Panc1 (cell line): Measurements from ENCODE around the gene HSPB9.

Source experiments
- POLR2AphosphoS5 ChIP-seq: IDR thresholded peaks from 2 replicates; pipeline ENCODE4 v1.6.1; 2012; ENCODE audit warnings: mild to moderate bottlenecking, low read depth, low read length, moderate library complexity
- SIN3A ChIP-seq: IDR thresholded peaks from 2 replicates; pipeline ENCODE4 v1.6.1; 2012; ENCODE audit warnings: low read depth, mild to moderate bottlenecking, low read length, moderate library complexity, borderline replicate concordance; ENCODE audit not compliant: insufficient read depth
- TF ChIP-seq, protein P1 (sequence below): fragments of 450-650 bp; IDR thresholded peaks from 2 replicates; pipeline ENCODE4 v1.5.1; 2017; ENCODE audit warnings: mild to moderate bottlenecking
- TF ChIP-seq, protein P2 (sequence below), 2 experiments: IDR thresholded peaks; 2 replicates each; pipeline ENCODE4 v1.6.1; 2011 to 2012; ENCODE audit warnings: low read depth in 2 of 2, control low read depth in 1 of 2, low read length in 1 of 2, mild to moderate bottlenecking in 1 of 2, moderate library complexity in 1 of 2; ENCODE audit not compliant: insufficient read depth in 1 of 2

DNA sequence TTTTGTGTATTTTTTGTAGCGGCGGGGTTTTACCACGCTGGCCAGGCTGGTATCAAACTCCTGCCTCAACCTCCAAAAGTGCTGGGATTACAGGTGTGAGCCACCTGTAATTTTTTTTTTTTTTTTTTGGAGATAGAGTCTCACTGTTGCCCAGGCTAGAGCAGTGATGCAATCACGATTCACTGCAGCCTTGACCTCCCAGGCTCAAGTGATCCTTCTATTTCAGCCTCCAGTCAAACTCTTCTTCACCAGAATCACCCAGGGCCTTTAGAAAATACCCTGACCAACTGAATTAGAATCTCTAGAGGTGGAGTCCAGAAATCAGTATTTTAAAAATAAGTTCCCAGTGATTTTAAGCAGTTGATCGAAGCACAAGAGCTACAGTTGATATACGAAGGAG is 12.5 kb downstream of the HSPB9 start:
- TF ChIP-seq, protein P1, sequence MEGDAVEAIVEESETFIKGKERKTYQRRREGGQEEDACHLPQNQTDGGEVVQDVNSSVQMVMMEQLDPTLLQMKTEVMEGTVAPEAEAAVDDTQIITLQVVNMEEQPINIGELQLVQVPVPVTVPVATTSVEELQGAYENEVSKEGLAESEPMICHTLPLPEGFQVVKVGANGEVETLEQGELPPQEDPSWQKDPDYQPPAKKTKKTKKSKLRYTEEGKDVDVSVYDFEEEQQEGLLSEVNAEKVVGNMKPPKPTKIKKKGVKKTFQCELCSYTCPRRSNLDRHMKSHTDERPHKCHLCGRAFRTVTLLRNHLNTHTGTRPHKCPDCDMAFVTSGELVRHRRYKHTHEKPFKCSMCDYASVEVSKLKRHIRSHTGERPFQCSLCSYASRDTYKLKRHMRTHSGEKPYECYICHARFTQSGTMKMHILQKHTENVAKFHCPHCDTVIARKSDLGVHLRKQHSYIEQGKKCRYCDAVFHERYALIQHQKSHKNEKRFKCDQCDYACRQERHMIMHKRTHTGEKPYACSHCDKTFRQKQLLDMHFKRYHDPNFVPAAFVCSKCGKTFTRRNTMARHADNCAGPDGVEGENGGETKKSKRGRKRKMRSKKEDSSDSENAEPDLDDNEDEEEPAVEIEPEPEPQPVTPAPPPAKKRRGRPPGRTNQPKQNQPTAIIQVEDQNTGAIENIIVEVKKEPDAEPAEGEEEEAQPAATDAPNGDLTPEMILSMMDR: no peak
- TF ChIP-seq SIN3A (no peak), POLR2AphosphoS5 (no peak)
- TF ChIP-seq, protein P2, sequence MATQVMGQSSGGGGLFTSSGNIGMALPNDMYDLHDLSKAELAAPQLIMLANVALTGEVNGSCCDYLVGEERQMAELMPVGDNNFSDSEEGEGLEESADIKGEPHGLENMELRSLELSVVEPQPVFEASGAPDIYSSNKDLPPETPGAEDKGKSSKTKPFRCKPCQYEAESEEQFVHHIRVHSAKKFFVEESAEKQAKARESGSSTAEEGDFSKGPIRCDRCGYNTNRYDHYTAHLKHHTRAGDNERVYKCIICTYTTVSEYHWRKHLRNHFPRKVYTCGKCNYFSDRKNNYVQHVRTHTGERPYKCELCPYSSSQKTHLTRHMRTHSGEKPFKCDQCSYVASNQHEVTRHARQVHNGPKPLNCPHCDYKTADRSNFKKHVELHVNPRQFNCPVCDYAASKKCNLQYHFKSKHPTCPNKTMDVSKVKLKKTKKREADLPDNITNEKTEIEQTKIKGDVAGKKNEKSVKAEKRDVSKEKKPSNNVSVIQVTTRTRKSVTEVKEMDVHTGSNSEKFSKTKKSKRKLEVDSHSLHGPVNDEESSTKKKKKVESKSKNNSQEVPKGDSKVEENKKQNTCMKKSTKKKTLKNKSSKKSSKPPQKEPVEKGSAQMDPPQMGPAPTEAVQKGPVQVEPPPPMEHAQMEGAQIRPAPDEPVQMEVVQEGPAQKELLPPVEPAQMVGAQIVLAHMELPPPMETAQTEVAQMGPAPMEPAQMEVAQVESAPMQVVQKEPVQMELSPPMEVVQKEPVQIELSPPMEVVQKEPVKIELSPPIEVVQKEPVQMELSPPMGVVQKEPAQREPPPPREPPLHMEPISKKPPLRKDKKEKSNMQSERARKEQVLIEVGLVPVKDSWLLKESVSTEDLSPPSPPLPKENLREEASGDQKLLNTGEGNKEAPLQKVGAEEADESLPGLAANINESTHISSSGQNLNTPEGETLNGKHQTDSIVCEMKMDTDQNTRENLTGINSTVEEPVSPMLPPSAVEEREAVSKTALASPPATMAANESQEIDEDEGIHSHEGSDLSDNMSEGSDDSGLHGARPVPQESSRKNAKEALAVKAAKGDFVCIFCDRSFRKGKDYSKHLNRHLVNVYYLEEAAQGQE (IDR thresholded peaks at IDR 0.05; ENCODE audit: insufficient read depth in 1 of 2, low read depth in 2 of 2, low read length in 1 of 2): no peak
